Dedifferentiated amniotic fluid mesenchymal stem cell (primary cell): Measurements from ENCODE around the gene LCE2C.

Source experiments
- DNase-seq: peaks from one replicate; pipeline ENCODE4 v3.0.0-alpha.2; 2016; ENCODE audit errors: extremely low spot score

The LCE2C gene

DNA sequence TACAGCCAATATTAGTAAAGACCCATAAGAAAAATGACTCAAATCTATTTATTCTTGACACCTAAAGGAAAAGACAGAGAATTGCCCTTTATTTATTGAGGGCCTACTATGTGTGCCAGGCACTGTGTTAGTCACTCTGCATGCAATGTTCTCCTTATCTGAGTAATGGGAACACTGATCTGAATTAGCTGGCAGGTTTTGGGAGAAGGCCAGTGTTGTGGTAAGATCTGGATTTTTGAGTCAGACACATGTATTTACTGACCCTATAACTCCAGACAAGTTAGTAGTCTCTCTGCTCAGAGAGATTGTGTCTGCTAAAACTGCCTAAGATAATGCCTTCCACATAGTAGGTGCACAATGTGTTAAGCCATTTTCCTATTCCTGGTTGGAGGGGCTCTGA lies 50.2 kb downstream of the LCE2C start:
- DNase-seq, result no peak
